H1 (cell line): ENCODE measurements around the gene NMRK1. TPM values are rescaled to one million over a fixed set of nuclear protein-coding genes. Genes with fewer than 3 reads are reported as not detected.

ENCODE experiments used
- KDM4A ChIP-seq: IDR thresholded peaks from one replicate; pipeline ENCODE4 v1.7.1; 2012; ENCODE audit warnings: low read depth, mild to moderate bottlenecking, moderate library complexity, low read length, inconsistent platforms; ENCODE audit not compliant: severe bottlenecking
- POLR2AphosphoS5 ChIP-seq: IDR thresholded peaks from 2 replicates; pipeline ENCODE4 v1.6.1; 2011; ENCODE audit warnings: low read depth, low read length
- TEAD4 ChIP-seq: IDR thresholded peaks from 2 replicates; pipeline ENCODE4 v1.6.1; 2012; ENCODE audit warnings: low read depth, low read length, inconsistent platforms, mixed read lengths
- YY1 ChIP-seq: IDR thresholded peaks from 2 replicates; pipeline ENCODE4 v1.6.1; 2011; ENCODE audit warnings: low read depth, mild to moderate bottlenecking, low read length
- polyA plus RNA-seq, 7 experiments: library from polyadenylated mRNA; depleted of rRNA in 3 of 7; stranded (reverse) in 5 of 7; unstranded in 2 of 7; fragments of >200 nt in 5 of 7; fragments of 200-250 nt in 2 of 7; gene quantifications; 1 replicate in 5 of 7; 2 replicates in 1 of 7; 4 replicates in 1 of 7; pipeline versions ENCODE4 v1.2.1 to v1.2.3, GENCODE V29; 2011 to 2013; ENCODE audit warnings: missing spikeins in 2 of 7, mixed read lengths in 2 of 7
- total RNA-seq: library from RNA; stranded (reverse); fragmentation: NEBNext Ultra II Directional; extraction: Animal tissue kit (Norgen Biotek cat#: 25700); gene quantifications from 2 replicates; pipeline ENCODE4 v1.2.1, GENCODE V29; 2021
- TF ChIP-seq, protein P1 (sequence below), 3 experiments: IDR thresholded peaks; 1 replicate in 2 of 3; 2 replicates in 1 of 3; pipeline versions ENCODE4 v1.5.1 to v1.6.1; 2011; ENCODE audit warnings: low read length in 3 of 3, mild to moderate bottlenecking in 3 of 3, inconsistent platforms in 2 of 3, low read depth in 1 of 3, moderate library complexity in 1 of 3; ENCODE audit not compliant: insufficient read depth in 1 of 3; ENCODE audit errors: control extremely low read depth in 1 of 3

Gene NMRK1
- total and polyA plus RNA-seq, 2 of the 8 experiments (the other 6 are each of a cell fraction or from before 2014, with no cell fraction given) = 5.8 to 8.1 TPM

GRCh38 chr9:75069171-75069570, 18.8 kb downstream of the NMRK1 start (continued):
- TF ChIP-seq, protein P1, sequence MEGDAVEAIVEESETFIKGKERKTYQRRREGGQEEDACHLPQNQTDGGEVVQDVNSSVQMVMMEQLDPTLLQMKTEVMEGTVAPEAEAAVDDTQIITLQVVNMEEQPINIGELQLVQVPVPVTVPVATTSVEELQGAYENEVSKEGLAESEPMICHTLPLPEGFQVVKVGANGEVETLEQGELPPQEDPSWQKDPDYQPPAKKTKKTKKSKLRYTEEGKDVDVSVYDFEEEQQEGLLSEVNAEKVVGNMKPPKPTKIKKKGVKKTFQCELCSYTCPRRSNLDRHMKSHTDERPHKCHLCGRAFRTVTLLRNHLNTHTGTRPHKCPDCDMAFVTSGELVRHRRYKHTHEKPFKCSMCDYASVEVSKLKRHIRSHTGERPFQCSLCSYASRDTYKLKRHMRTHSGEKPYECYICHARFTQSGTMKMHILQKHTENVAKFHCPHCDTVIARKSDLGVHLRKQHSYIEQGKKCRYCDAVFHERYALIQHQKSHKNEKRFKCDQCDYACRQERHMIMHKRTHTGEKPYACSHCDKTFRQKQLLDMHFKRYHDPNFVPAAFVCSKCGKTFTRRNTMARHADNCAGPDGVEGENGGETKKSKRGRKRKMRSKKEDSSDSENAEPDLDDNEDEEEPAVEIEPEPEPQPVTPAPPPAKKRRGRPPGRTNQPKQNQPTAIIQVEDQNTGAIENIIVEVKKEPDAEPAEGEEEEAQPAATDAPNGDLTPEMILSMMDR (IDR thresholded peaks at IDR 0.05; ENCODE audit: control extremely low read depth in 1 of 3, insufficient read depth in 1 of 3, low read depth in 1 of 3, low read length in 3 of 3) = no peak
- TF ChIP-seq KDM4A (no peak), POLR2AphosphoS5 (no peak), TEAD4 (no peak), YY1 (no peak)
